Posterior vena cava (tissue), 2 donors: ENCODE data around the gene RPL10A. TPM values are rescaled to one million over a fixed set of nuclear protein-coding genes. Genes with fewer than 3 reads are reported as not detected.
"Not testable (repeated sequence)": the region's sequence is repeated elsewhere in the genome, so short reads cannot be mapped to it uniquely, and the experiment has no call there.

Experiments
- DNase-seq: peaks from one replicate; pipeline ENCODE4 v3.0.0-alpha.2; 2020; ENCODE audit warnings: low spot score
- intact Hi-C, 2 donors: fragments of 100-400 bp; cut with DNase I; formaldehyde crosslinking; loops; one replicate each; pipeline versions ENCODE4 v1.14.1 to v1.14.2; 2022 to 2023
- long read RNA-seq, 2 donors: library from polyadenylated mRNA; unstranded; transcript quantifications; one replicate each; pipeline ENCODE4 v2.0.0, GENCODE V29; 2020 to 2021
- total RNA-seq, 2 donors: library from RNA; stranded (reverse); fragmentation: NEBNext Ultra II Directional; extraction: Animal tissue kit (Norgen Biotek cat#: 25700); gene quantifications; one replicate each; pipeline ENCODE4 v1.2.1, GENCODE V29; 2021
- donor health status: DM: yes; HTN: yes; CAD: no.
- donor health status: DM: yes; HTN: yes; CAD: no.

The RPL10A gene
- 1,000 to 10,000 TPM in 1 of 2 donors, 100 to 1,000 TPM in 1; 816 to 1,010 TPM for total RNA-seq
- long read RNA-seq, donor 1, transcript RPL10A-201 (6 exons, 716 nt) = major isoform, 161 of 173 reads
- long read RNA-seq, donor 1, transcript RPL10A-202 (5 exons, 1,063 nt) = minor isoform, 6 of 173 reads
- long read RNA-seq, donor 1, partial matches to known transcripts = 3 of 173 reads
- long read RNA-seq, donor 1, other reads (novel, unspliced or antisense) = 2 of 173 reads
- long read RNA-seq, donor 2, transcript RPL10A-202 (5 exons, 1,063 nt) = minor isoform, 26 of 646 reads
- long read RNA-seq, donor 2, transcript RPL10A-201 (6 exons, 716 nt) = major isoform, 528 of 646 reads
- long read RNA-seq, donor 2, transcript RPL10A-204 (6 exons, 962 nt) = minor isoform, 13 of 646 reads
- long read RNA-seq, donor 2, transcript RPL10A-203 (5 exons, 1,069 nt) = minor isoform, 27 of 646 reads
- long read RNA-seq, donor 2, partial matches to known transcripts = 25 of 646 reads
- long read RNA-seq, donor 2, other reads (novel, unspliced or antisense) = 27 of 646 reads

- intact Hi-C loops = no loop called here
- peak; percentile 98 for DNase-seq
Measured at GRCh38 chr6:35468181-35468979, at the start of gene RPL10A. TSS of gene RPL10A (plus strand) at chr6:35468401. CDS start at chr6:35468435, 34 bp downstream.

GRCh38 chr6:35419417-35419816 lies 48.8 kb upstream of the RPL10A start:
- intact Hi-C loops = loop anchor here in 1 of 2 donors (5.0 kb wide), 1 partner anchor 77 kb away; the partner anchor contains the start of gene PPARD
- no peak for DNase-seq

- no peak for DNase-seq
- intact Hi-C loops = loop anchor here in 1 of 2 donors (5.0 kb wide), 1 partner anchor 78 kb away; the partner anchor contains the start of gene PPARD
Measured at GRCh38 chr6:35419961-35420360, 48.2 kb upstream of the RPL10A start.

- DNase-seq = no peak
- intact Hi-C loops = no loop called here
Measured at GRCh38 chr6:35425284-35425683, 42.9 kb upstream of the RPL10A start.

GRCh38 chr6:35426074-35426473 lies 42.1 kb upstream of the RPL10A start:
- DNase-seq = no peak
- intact Hi-C loops = no loop called here

GRCh38 chr6:35427435-35427834 lies 40.8 kb upstream of the RPL10A start:
- intact Hi-C loops = no loop called here

GRCh38 chr6:35427851-35428321 lies 40.3 kb upstream of the RPL10A start:
- intact Hi-C loops = loop anchor here in 1 of 2 donors (1.0 kb wide), 1 partner anchor 12 kb away; no protein-coding TSS in a partner anchor

More at GRCh38 chr6:35427435-35427834, 40.8 kb upstream of the RPL10A start:
- no peak for DNase-seq

GRCh38 chr6:35428421-35429149 lies 39.6 kb upstream of the RPL10A start:
- no peak for DNase-seq
- intact Hi-C loops = loop anchor here in 1 of 2 donors (1.0 kb wide), 1 partner anchor 12 kb away; no protein-coding TSS in a partner anchor

More at GRCh38 chr6:35427851-35428321, 40.3 kb upstream of the RPL10A start:
- no peak for DNase-seq

GRCh38 chr6:35429463-35429862 lies 38.7 kb upstream of the RPL10A start:
- DNase-seq = no peak
- intact Hi-C loops = no loop called here

GRCh38 chr6:35432291-35432690 lies 35.9 kb upstream of the RPL10A start:
- intact Hi-C loops = no loop called here
- no peak for DNase-seq

GRCh38 chr6:35432702-35433101 lies 35.5 kb upstream of the RPL10A start:
- DNase-seq, intact Hi-C loops: not testable (repeated sequence)

- intact Hi-C loops = no loop called here
Measured at GRCh38 chr6:35435074-35435837, 32.9 kb upstream of the RPL10A start.

GRCh38 chr6:35436071-35436857 lies 31.9 kb upstream of the RPL10A start:
- intact Hi-C loops = loop anchor here in 1 of 2 donors (1.0 kb wide), 1 partner anchor 138 kb away; no protein-coding TSS in a partner anchor
- DNase-seq = no peak

More at GRCh38 chr6:35435074-35435837, 32.9 kb upstream of the RPL10A start:
- no peak for DNase-seq

GRCh38 chr6:35438378-35439065 lies 29.7 kb upstream of the RPL10A start:
- DNase-seq, intact Hi-C loops: not testable (repeated sequence)

GRCh38 chr6:35439308-35439707 lies 28.9 kb upstream of the RPL10A start:
- intact Hi-C loops = no loop called here
- DNase-seq = no peak

- no peak for DNase-seq
- intact Hi-C loops = no loop called here
Measured at GRCh38 chr6:35441205-35441604, 27.0 kb upstream of the RPL10A start.

GRCh38 chr6:35441642-35442041 lies 26.6 kb upstream of the RPL10A start:
- DNase-seq = no peak
- intact Hi-C loops = no loop called here
